Sigmoid colon (tissue), 7 donors: Measurements from ENCODE around the gene MFRP. TPM values are rescaled to one million over a fixed set of nuclear protein-coding genes. Genes with fewer than 3 reads are reported as not detected.

Experiments used
- DNase-seq: peaks from one replicate; pipeline ENCODE4 v3.0.0-alpha.2; 2019
- H3K27ac ChIP-seq, 4 donors: fragments of 200-600 bp; sonication (generic); one replicate each; pipeline ENCODE4 v1.5.1; 2016 to 2019; ENCODE audit warnings: mild to moderate bottlenecking in 1 of 4
- H3K27me3 ChIP-seq, 3 donors: fragments of 200-600 bp; sonication (generic); one replicate each; pipeline ENCODE4 v1.5.1; 2019; ENCODE audit warnings: mild to moderate bottlenecking in 1 of 3
- H3K36me3 ChIP-seq, 4 donors: fragments of 200-600 bp; sonication (generic); one replicate each; pipeline ENCODE4 v1.5.1; 2016 to 2019
- H3K4me1 ChIP-seq, 4 donors: fragments of 200-600 bp; sonication (generic); one replicate each; pipeline ENCODE4 v1.5.1; 2017 to 2019
- H3K4me3 ChIP-seq, 4 donors: fragments of 200-600 bp; sonication (generic); one replicate each; pipeline ENCODE4 v1.5.1; 2017 to 2019; ENCODE audit warnings: mild to moderate bottlenecking in 2 of 4, moderate library complexity in 1 of 4
- H3K9me3 ChIP-seq, 4 donors: fragments of 200-600 bp in 3 of 4; sonication (generic) in 3 of 4; one replicate each; pipeline versions ENCODE4 v1.5.1 to v1.6.1; 2013 to 2019
- EP300 ChIP-seq, 4 donors: sonication (generic); formaldehyde crosslinking; IDR thresholded peaks; one replicate each; pipeline ENCODE4 v1.6.1; 2017; ENCODE audit warnings: antibody characterized with exemption in 4 of 4
- POLR2A ChIP-seq, 2 donors: fragments of 450-650 bp; IDR thresholded peaks; one replicate each; pipeline ENCODE4 v1.6.1; 2016; ENCODE audit warnings: antibody characterized with exemption in 2 of 2, mild to moderate bottlenecking in 2 of 2, moderate library complexity in 2 of 2
- POLR2AphosphoS5 ChIP-seq, 4 donors: sonication (generic); formaldehyde crosslinking; IDR thresholded peaks; one replicate each; pipeline ENCODE4 v1.6.1; 2017; ENCODE audit warnings: antibody characterized with exemption in 4 of 4
- WGBS, 2 donors: extraction: QIAGEN DNeasy Blood & Tissue Kit; methylation state at CpG; one replicate each; pipeline ENCODE4 v1.1.7; 2013; 5-methylcytosine and 5-hydroxymethylcytosine counted together
- intact Hi-C: fragments of 100-400 bp; cut with DNase I; formaldehyde crosslinking; loops from one replicate; pipeline ENCODE4 v1.15.1; 2023
- polyA plus RNA-seq, 3 donors: library from polyadenylated mRNA; stranded (reverse); fragments of 200-250 nt; gene quantifications; one replicate each; pipeline ENCODE4 v1.2.3, GENCODE V29; 2013
- total RNA-seq, 4 donors: library from RNA; depleted of rRNA; stranded (reverse); fragments of >200 nt; gene quantifications; one replicate each; pipeline ENCODE4 v1.1.0, GENCODE V29; 2016
- TF ChIP-seq, protein P1 (sequence below), 4 experiments: fragments of 450-650 bp in 3 of 4; fragments of 200-600 bp in 1 of 4; IDR thresholded peaks; one replicate each; pipeline ENCODE4 v1.5.1; 2016 to 2019; ENCODE audit warnings: antibody characterized with exemption in 4 of 4, mild to moderate bottlenecking in 3 of 4, moderate library complexity in 2 of 4
- donor health status: healthy with polysubstance abuse.
- donor health status: Bipolar disorder and iron deficiency.
- donor health status: healthy.

MFRP gene
- total and polyA plus RNA-seq, 7 donors = 0.14 TPM; not detected in 6

DNA sequence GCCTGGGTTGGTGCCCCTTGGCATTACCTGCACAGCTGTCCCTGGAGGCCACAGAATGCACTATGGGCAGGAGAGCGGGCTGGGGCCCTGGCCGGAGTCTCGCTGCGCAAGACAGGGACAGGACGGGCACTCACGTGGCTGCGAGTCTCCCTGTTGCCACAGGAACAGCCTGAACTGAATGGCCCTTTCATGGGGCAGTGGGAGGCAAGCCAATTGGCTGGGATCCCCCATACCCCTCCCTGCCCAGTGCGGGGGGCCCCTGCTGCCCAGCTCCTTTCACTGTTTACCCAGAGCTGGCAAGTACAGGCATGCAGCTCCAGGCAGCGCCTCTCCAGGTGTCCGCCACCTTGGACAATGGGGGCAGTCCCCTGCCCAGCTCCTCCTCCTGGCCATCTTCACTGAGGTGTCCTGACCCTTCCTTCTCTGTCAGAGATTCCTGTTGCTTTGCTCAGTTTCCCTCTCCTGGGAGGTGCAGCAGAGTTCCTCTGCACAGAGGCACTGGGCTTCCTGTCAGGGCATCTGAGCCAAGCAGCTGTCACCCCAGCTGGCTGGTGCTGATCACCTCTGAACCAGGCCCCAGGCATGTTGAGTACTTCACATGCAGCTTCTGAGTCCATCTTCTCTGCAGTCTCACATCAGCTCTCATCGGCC, 29.8 kb upstream of the MFRP start:
- 35 to 65% methylated on average over 11 of the region's 11 CpGs for WGBS, 2 donors
- intact Hi-C loops = no loop called here
- no peaks in the 10 kb centered on the region for H3K36me3 ChIP-seq
- peaks cover 0 to 39% (median 28%) of the 10 kb centered on the region in 4 donors for H3K4me1 ChIP-seq
- no peaks in the 10 kb centered on the region for H3K9me3 ChIP-seq
- H3K27me3 ChIP-seq = no peaks in the 10 kb centered on the region
- no peak overlapping the region for H3K4me3 ChIP-seq
- H3K27ac ChIP-seq = peak overlapping the region; percentile 69 to 84 (median 76)
- peak in 1 of 4 donors; percentile 17 for TF ChIP-seq POLR2AphosphoS5 (IDR thresholded peaks at IDR 0.05)
- no peak for TF ChIP-seq POLR2A (IDR thresholded peaks at IDR 0.05)
- peak; percentile 75 for DNase-seq

DNA sequence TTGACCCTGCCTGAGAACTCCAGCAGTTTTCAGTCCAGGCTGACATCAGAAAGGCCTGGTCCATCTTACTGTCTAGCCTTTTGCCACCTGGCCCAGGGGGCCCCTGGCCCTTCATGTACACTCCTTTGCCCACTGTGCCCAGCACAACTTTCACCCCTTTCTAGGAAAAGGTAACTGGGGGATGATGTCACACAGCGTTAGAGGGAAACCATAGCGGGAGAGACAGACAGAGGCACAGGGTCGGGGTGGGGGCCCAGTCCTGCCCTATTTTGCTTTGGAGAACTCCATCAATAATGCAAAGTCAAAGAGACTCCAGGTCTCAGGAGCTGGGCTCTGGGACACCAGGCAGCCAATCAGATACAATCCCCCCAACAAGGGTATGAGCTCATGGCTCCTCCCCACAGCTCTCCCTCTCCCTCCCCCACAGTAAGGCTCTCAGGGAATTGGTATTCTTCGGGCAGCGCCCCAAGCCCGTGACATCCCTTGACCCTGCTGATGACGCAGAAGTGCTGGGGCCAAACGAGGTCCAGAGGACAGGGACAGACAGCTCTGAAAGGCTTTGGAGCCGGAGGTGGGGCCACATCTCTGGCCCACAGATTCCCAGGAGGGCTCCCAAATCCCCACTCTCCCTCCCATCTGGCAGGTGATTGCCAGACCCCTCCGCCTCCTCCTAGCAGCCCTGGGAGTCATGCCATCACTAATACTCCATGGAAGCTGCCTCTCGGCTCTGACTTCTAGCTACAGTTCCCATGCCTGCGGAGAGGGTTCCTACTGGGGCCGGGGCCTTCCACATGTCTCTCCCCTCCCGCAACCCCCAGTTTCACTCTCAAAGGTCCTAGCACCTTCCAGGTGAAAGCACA, 29.1 kb upstream of the MFRP start:
- no peaks in the 10 kb centered on the region for H3K27me3 ChIP-seq
- H3K36me3 ChIP-seq = no peaks in the 10 kb centered on the region
- intact Hi-C loops = no loop called here
- peak overlapping the region; percentile 69 to 84 (median 76) for H3K27ac ChIP-seq
- DNase-seq = peak; percentile 84
- no peak overlapping the region for H3K4me3 ChIP-seq
- peaks cover 0 to 36% (median 26%) of the 10 kb centered on the region in 4 donors for H3K4me1 ChIP-seq
- no peaks in the 10 kb centered on the region for H3K9me3 ChIP-seq
- 67 to 73% methylated on average over 14 of the region's 14 CpGs for WGBS, 2 donors
- TF ChIP-seq EP300 (IDR thresholded peaks at IDR 0.05) (peak in 2 of 4 donors; percentile 31 to 62), POLR2AphosphoS5 (IDR thresholded peaks at IDR 0.05) (peak in 3 of 4 donors; percentile 41 to 73 (median 49)), POLR2A (IDR thresholded peaks at IDR 0.05) (no peak)

DNA sequence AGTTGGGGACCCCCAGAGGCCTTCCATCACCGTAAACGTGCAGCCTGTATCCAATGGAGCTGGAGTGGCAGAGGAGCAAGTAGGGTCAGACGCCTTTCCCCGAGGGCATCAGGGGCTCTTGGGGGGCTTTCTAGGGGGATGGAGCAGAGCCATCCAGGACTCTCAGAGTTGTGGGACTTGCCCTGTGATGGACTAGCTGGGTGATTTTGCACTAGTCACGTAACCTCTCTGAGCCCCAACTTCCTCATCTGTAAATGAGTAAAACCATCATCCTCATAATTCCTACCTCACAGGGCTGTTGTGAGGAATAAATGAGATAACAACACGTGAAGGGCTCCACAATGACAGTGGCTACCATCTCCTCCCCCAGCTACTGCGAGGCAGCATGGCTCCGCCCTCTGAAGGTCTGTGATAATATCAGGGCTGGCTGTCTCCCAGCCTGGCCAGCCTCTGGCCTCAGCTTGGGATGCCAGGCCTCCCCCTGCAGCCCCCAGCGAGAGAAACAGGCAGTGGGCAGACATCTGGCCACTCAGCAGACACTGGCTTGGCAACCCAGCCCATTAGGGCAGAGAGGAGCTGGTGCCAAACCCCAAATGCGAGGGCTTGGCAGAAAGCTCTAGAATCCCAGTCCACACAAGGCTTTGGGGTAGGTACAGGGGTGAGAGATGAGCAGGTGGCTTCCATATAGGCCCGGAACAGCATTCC, 28.3 kb upstream of the MFRP start:
- intact Hi-C loops = loop anchor here (1.0 kb wide), 1 partner anchor 18 kb away; no protein-coding TSS in a partner anchor
- TF ChIP-seq POLR2A (IDR thresholded peaks at IDR 0.05) (no peak), POLR2AphosphoS5 (IDR thresholded peaks at IDR 0.05) (no peak)
- Histone ChIP-seq H3K27ac (peak overlapping the region; percentile 69 to 84 (median 76)), H3K27me3 (no peaks in the 10 kb centered on the region), H3K9me3 (no peaks in the 10 kb centered on the region), H3K4me3 (no peak overlapping the region), H3K36me3 (no peaks in the 10 kb centered on the region), H3K4me1 (peaks cover 0 to 42% (median 26%) of the 10 kb centered on the region in 4 donors)
- 38 to 62% methylated on average over 11 of the region's 11 CpGs for WGBS, 2 donors
- DNase-seq = no peak

DNA sequence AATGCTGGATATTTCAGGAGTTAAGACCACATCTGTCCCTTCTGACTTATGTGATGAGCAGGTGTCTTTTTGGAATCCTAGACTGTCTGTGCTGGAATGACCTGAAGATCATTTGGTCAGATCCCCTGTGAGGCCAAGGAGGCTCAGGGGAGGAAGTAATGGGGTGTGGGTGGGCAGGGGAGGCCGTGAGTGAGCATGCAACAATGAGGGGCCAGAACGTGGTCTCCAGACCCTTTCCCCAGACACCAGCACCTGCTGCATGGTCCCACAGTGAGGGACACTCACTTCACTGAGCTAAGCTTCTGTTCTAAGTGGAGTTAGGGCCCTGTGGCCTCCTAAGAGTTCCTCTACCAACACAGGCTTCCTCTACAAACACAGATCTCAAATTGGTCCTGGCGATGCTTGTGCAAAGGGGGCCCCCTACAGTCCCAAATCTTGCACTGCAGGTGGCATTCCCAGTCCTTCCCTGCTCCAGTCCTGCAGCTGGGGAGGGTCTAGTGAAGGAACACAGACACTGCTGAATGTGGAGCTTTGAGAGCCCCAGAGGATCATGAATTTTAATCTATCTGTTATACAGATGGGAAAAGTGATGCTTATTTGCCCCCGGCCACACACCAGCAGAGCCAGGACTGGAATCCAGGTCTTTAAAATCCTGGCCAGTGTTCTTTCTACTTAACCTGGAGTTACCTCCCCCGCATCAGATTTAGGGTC, 27.6 kb upstream of the MFRP start:
- no peak overlapping the region for H3K4me3 ChIP-seq
- no peak for DNase-seq
- H3K36me3 ChIP-seq = no peaks in the 10 kb centered on the region
- H3K27me3 ChIP-seq = no peaks in the 10 kb centered on the region
- peaks cover 0 to 48% (median 31%) of the 10 kb centered on the region in 4 donors for H3K4me1 ChIP-seq
- intact Hi-C loops = loop anchor here (1.0 kb wide), 1 partner anchor 18 kb away; no protein-coding TSS in a partner anchor
- TF ChIP-seq, protein P1, sequence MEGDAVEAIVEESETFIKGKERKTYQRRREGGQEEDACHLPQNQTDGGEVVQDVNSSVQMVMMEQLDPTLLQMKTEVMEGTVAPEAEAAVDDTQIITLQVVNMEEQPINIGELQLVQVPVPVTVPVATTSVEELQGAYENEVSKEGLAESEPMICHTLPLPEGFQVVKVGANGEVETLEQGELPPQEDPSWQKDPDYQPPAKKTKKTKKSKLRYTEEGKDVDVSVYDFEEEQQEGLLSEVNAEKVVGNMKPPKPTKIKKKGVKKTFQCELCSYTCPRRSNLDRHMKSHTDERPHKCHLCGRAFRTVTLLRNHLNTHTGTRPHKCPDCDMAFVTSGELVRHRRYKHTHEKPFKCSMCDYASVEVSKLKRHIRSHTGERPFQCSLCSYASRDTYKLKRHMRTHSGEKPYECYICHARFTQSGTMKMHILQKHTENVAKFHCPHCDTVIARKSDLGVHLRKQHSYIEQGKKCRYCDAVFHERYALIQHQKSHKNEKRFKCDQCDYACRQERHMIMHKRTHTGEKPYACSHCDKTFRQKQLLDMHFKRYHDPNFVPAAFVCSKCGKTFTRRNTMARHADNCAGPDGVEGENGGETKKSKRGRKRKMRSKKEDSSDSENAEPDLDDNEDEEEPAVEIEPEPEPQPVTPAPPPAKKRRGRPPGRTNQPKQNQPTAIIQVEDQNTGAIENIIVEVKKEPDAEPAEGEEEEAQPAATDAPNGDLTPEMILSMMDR (IDR thresholded peaks at IDR 0.05) = peak; percentile 35 to 82 (median 78)
- TF ChIP-seq POLR2AphosphoS5 (IDR thresholded peaks at IDR 0.05) (no peak), EP300 (IDR thresholded peaks at IDR 0.05) (no peak), POLR2A (IDR thresholded peaks at IDR 0.05) (no peak)
- H3K9me3 ChIP-seq = no peaks in the 10 kb centered on the region
- peak overlapping the region in 3 of 4 donors; percentile 75 to 84 (median 76) for H3K27ac ChIP-seq
- 46 to 50% methylated on average over 5 of the region's 5 CpGs for WGBS, 2 donors

DNA sequence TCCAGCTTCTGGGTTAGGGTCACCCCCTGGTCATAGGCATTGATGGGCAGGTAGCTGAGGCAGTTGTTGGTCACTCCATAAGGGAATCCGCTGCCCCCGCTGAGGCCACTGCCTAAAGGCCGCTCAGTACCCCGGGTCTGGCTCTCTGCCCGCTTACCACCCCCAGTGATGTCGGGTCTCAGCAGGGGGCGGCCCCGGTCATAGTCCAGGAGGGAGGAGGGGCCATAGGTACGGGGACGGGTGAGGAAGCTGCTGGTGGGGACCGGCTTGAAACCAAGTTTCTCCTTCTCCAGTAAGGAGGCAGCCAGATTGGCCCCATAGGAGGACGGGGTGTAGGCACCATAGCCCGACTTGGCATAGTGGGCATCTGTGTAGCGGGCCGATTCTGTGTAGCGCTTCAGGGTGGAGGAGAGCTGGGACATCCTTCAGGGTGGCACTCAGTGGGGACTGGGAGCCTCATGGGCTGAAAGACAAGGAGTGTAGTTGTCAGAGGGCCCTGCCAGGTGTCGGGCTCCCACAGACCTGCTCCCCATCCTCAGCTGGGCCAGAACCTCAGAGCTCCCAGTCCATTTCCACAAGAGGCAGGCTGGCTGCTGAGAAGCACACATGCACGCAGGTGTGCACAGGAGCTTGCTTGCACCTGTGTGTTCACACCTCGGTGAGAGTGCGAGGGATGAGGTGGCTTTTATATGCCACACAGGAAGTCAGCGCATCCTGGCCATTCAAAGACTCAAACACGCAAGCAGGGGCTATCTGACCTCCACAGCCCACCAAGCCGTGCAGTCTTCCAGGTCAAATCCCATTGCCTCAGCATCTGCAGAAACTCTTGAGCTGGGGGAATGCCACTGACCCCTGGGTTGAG, 26.8 kb upstream of the MFRP start:
- TF ChIP-seq POLR2AphosphoS5 (IDR thresholded peaks at IDR 0.05) (no peak), POLR2A (IDR thresholded peaks at IDR 0.05) (no peak), EP300 (IDR thresholded peaks at IDR 0.05) (no peak)
- TF ChIP-seq, protein P1 (IDR thresholded peaks at IDR 0.05) = no peak
- 64 to 81% methylated on average over 23 of the region's 23 CpGs for WGBS, 2 donors
- Histone ChIP-seq H3K9me3 (no peaks in the 10 kb centered on the region), H3K27me3 (no peaks in the 10 kb centered on the region), H3K4me1 (peaks cover 0 to 56% (median 39%) of the 10 kb centered on the region in 4 donors), H3K36me3 (no peaks in the 10 kb centered on the region), H3K4me3 (no peak overlapping the region), H3K27ac (no peak overlapping the region)
- intact Hi-C loops = no loop called here
- no peak for DNase-seq
